ENCODE measurements around the gene DNMBP. TPM values are rescaled to one million over a fixed set of nuclear protein-coding genes. Genes with fewer than 3 reads are reported as not detected.

DNMBP gene
- 8.5 and 11.2 TPM in 2 replicates for total RNA-seq

GRCh38 chr10:100009793-100010676 lies at the start of gene DNMBP:
TSS of gene DNMBP (minus strand) at chr10:100009947. CDS start at chr10:99972124, 37,823 bp downstream.

Other genes starting within 250 kb of the DNMBP start
- gene ABCC2, start 227.3 kb downstream of the DNMBP start, total RNA-seq = 0.35 and 0.68 TPM in 2 replicates
- not detected in 2 replicates for gene CPN1, start 71.9 kb upstream of the DNMBP start, total RNA-seq
- 28.0 and 33.7 TPM in 2 replicates for gene ERLIN1, start 176.1 kb upstream of the DNMBP start, total RNA-seq
- 7.1 and 15.5 TPM in 2 replicates for gene CHUK, start 219.6 kb upstream of the DNMBP start, total RNA-seq